ENCODE data around the gene KLHL41.

KLHL41 gene

GRCh38 chr2:169565686-169566085 lies 56.2 kb downstream of the KLHL41 start:
- no peaks in the 10 kb centered on the region for H3K4me1 ChIP-seq (ENCODE audit: control insufficient read depth, insufficient read depth, low read length)
- ChIA-PET POLR2A (interaction anchor here (1.2 kb wide), 1 partner anchor 18 kb away, joined by 4 read pairs; the partner anchor contains the start of gene PPIG), CTCF (no interaction called here)
- no peaks in the 10 kb centered on the region for H3K9me3 ChIP-seq (ENCODE audit: control insufficient read depth, insufficient read depth, low read depth, low read length)
- H3K4me3 ChIP-seq (ENCODE audit: low read depth, low read length): no peak overlapping the region
- H3K27ac ChIP-seq (ENCODE audit: extremely low read depth, low read depth, low read length): no peak overlapping the region
- TF ChIP-seq KLF16 (tag by site-specific recombination; IDR thresholded peaks at IDR 0.05): no peak
- no peak for TF ChIP-seq ZNF324 (tag by site-specific recombination; IDR thresholded peaks at IDR 0.05)
- TF ChIP-seq ZNF518A (tag by site-specific recombination; conservative IDR thresholded peaks at IDR 0.05; ENCODE audit: low read depth): no peak
- TF ChIP-seq ZNF302 (tag by site-specific recombination; IDR thresholded peaks at IDR 0.05; ENCODE audit: low read depth): no peak
- TF ChIP-seq ZSCAN16 (tag by site-specific recombination; IDR thresholded peaks at IDR 0.05): no peak
- TF ChIP-seq ZNF404 (tag by site-specific recombination; IDR thresholded peaks at IDR 0.05): no peak
- TF ChIP-seq, protein P1, sequence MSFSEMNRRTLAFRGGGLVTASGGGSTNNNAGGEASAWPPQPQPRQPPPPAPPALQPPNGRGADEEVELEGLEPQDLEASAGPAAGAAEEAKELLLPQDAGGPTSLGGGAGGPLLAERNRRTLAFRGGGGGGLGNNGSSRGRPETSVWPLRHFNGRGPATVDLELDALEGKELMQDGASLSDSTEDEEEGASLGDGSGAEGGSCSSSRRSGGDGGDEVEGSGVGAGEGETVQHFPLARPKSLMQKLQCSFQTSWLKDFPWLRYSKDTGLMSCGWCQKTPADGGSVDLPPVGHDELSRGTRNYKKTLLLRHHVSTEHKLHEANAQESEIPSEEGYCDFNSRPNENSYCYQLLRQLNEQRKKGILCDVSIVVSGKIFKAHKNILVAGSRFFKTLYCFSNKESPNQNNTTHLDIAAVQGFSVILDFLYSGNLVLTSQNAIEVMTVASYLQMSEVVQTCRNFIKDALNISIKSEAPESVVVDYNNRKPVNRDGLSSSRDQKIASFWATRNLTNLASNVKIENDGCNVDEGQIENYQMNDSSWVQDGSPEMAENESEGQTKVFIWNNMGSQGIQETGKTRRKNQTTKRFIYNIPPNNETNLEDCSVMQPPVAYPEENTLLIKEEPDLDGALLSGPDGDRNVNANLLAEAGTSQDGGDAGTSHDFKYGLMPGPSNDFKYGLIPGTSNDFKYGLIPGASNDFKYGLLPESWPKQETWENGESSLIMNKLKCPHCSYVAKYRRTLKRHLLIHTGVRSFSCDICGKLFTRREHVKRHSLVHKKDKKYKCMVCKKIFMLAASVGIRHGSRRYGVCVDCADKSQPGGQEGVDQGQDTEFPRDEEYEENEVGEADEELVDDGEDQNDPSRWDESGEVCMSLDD (tag by site-specific recombination; IDR thresholded peaks at IDR 0.05): no peak
- no peak for TF ChIP-seq GFI1B (tag by site-specific recombination; IDR thresholded peaks at IDR 0.05)
- no peak for TF ChIP-seq ZNF558 (tag by site-specific recombination; IDR thresholded peaks at IDR 0.05)
- no peak for TF ChIP-seq ZNF510 (tag by site-specific recombination; IDR thresholded peaks at IDR 0.05; ENCODE audit: insufficient replicate concordance)
- TF ChIP-seq ZNF37A (tag by site-specific recombination; IDR thresholded peaks at IDR 0.05): no peak
- TF ChIP-seq ZNF529 (tag by site-specific recombination; IDR thresholded peaks at IDR 0.05; ENCODE audit: insufficient replicate concordance): no peak
- no peak for TF ChIP-seq KLF7 (tag by site-specific recombination; IDR thresholded peaks at IDR 0.05; ENCODE audit: borderline replicate concordance)
- no peak for TF ChIP-seq ZNF629 (tag by site-specific recombination; IDR thresholded peaks at IDR 0.05)
- TF ChIP-seq KLF1 (tag by site-specific recombination; IDR thresholded peaks at IDR 0.05): no peak
- TF ChIP-seq ZNF114 (tag by site-specific recombination; IDR thresholded peaks at IDR 0.05): no peak
- no peak for TF ChIP-seq ZNF292 (tag by site-specific recombination; IDR thresholded peaks at IDR 0.05; ENCODE audit: borderline replicate concordance, low read depth)
- no peak for TF ChIP-seq ZBTB6 (tag by site-specific recombination; IDR thresholded peaks at IDR 0.05)
- peaks cover 7 to 24% of the 10 kb centered on the region in 2 experiments; a peak in 2 of 3 replicates for H3K36me3 ChIP-seq (ENCODE audit: control insufficient read depth in 2 of 2, insufficient read depth in 1 of 2, low read length in 2 of 2)
